Breast epithelium (tissue), 3 donors: Measurements from ENCODE around the gene SPATA16.

Experiments
- POLR2AphosphoS5 ChIP-seq, 3 donors: sonication (generic); formaldehyde crosslinking; IDR thresholded peaks; one replicate each; pipeline ENCODE4 v1.6.1; 2017; ENCODE audit warnings: antibody characterized with exemption in 3 of 3
- TF ChIP-seq, protein P1 (sequence below), 3 donors: fragments of 450-650 bp; IDR thresholded peaks; one replicate each; pipeline ENCODE4 v1.5.1; 2016 to 2017; ENCODE audit warnings: antibody characterized with exemption in 3 of 3, mild to moderate bottlenecking in 3 of 3, moderate library complexity in 3 of 3

DNA sequence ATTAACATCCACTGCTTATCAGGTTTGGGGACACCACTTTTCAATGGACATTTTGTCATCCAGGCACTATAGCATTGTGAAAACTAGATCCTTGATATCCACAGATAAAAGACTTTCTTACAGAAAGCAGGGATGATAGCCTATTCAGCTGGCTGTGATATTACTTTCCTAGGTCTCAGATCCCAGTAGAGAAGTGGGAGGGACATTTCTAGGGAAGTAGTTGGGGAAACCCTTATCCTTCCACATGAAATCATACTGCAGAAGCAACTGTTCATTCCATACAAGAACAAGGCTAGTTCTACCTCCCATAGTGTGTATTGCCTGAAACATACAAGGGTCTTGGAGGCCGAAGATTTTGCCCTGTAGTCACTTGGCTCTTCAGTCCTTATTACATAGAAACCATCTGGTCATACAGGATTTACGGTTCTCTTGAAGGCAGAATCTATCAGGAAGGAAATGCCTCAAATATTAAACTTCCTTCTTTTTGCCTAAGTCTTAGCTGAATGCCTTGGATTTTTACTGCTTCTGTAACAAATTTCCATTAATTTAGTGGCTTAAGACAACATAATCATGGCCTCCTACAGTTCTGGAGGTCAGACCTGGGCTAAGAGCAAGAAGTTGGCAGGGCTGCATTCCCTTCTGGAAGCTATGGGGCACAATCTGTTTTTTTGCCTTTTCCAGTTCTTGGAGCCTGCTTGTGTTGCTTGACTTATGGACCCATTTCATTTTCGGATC, 271.1 kb downstream of the SPATA16 start:
- no peak for TF ChIP-seq POLR2AphosphoS5 (IDR thresholded peaks at IDR 0.05)
- TF ChIP-seq, protein P1, sequence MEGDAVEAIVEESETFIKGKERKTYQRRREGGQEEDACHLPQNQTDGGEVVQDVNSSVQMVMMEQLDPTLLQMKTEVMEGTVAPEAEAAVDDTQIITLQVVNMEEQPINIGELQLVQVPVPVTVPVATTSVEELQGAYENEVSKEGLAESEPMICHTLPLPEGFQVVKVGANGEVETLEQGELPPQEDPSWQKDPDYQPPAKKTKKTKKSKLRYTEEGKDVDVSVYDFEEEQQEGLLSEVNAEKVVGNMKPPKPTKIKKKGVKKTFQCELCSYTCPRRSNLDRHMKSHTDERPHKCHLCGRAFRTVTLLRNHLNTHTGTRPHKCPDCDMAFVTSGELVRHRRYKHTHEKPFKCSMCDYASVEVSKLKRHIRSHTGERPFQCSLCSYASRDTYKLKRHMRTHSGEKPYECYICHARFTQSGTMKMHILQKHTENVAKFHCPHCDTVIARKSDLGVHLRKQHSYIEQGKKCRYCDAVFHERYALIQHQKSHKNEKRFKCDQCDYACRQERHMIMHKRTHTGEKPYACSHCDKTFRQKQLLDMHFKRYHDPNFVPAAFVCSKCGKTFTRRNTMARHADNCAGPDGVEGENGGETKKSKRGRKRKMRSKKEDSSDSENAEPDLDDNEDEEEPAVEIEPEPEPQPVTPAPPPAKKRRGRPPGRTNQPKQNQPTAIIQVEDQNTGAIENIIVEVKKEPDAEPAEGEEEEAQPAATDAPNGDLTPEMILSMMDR (IDR thresholded peaks at IDR 0.05): no peak
